GM11168 (cell line): ENCODE data around the gene YAP1.

ENCODE experiments used
- in situ Hi-C: fragments of 300-500 bp; cut with MboI; formaldehyde crosslinking; loops from one replicate; pipeline ENCODE4 v1.12.0; 2022; ENCODE audit warnings: low sequenced_read_pairs; ENCODE audit not compliant: unreplicated experiment

Gene YAP1

DNA sequence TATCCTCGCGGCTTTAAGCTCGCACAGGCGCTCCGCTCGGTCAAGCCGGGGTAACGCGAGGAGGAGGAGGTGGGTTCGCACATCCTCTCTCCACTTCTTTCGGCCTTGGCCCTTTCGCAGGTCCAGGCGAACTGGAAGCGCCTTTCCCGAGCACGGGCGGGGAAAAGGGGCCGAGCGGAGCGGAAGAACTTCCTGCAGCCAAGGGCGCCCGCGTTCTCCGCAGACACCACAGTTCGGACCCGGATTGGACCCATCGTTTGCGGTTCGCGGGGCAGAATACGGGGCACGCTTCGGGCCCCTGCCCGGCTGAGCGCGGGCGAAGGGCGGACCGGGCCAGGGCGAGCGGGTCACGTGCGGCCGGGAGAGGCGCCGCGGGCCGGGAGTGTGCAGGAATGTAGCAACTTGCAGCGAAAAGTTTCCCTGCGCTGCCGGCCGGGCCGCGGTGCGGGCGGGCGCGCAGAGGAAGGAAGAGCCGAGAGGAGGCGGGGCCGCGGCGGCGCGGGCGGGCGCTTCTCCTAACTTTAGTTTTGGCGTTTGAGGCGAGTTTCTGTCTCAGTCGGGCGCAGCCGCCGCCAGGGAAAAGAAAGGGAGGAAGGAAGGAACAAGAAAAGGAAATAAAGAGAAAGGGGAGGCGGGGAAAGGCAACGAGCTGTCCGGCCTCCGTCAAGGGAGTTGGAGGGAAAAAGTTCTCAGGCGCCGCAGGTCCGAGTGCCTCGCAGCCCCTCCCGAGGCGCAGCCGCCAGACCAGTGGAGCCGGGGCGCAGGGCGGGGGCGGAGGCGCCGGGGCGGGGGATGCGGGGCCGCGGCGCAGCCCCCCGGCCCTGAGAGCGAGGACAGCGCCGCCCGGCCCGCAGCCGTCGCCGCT lies at the start of gene YAP1:
TSS of gene YAP1 (plus strand) at position 552 of the 865 bp plus-strand sequence. CDS start 402 bp downstream, outside the sequence.
- in situ Hi-C loops, result no loop called here

DNA sequence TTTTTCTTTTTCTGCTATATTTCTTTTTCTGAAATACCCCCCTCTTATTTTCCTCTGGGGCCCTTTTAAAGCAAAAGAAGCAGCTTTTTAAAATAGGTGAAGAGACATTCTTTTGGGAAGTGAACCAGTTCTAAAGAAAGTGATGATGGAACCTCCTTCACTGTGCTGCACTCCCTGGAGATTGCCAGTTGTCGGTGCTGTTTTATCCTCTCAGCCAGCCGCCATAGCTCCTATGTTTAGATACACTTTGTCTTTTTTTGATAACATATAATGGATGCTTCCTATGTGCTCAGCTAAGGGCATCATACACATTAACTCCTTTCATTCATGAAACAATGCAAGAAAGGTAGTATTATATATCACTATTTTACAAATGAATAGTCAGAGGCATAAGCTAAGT lies 49.0 kb upstream of the YAP1 start:
- in situ Hi-C loops, result no loop called here

DNA sequence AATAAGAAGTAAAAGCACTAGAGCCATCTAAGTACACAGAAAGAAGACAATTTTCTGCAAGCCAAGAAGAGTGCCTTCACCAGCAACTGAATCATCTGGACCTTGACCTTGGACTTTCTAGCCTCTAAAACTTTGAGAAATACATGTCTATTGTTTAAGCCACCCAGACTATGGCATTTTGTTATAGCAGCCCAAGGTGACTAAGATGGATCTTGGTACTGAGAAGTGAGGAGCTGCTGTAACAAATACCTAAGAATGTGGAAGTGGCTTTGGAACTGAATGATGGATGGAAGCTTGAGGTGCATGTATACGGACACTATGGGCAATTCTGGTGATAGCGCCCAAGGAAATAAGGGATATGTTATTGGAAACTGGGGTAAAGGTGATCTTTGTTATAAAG lies 48.1 kb upstream of the YAP1 start:
- in situ Hi-C loops, result no loop called here

DNA sequence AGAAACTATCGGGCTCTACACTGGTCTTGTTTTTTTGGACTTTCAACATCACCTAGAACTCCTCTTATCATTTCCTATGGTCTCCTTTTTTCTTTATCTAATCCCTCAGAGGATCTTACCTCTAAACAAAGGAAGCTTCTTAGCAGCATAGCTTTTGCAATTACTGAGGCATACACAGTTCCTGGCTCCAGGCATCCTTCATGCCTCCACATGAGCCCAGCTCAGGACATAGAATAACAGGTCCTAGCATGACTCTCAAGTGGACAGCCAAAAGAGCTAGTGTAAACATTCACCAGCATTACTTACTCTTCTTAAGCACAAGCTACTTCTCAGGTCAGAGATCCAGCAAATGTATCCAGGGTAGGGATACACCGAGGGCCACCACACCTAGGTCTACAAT lies 45.9 kb upstream of the YAP1 start:
- in situ Hi-C loops, result no loop called here

DNA sequence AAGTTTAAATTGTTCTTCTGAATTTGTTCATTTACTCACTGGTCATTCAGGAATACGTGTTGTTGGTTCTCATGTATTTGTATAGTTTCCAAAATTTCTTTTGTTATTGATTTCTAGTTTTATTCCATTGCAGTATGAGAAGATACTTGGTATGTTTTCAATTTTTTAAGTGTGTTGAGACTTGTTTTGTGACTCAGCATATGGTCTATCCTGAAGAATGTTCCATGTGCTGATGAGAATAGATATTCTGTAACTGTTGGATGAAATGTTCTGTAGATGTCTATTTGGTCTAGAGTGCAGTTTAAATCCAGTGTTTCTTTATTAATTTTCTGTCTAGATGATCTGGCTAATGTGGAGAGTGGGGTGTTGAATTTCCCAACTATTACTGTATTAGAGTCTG lies 39.5 kb upstream of the YAP1 start:
- in situ Hi-C loops, result no loop called here

DNA sequence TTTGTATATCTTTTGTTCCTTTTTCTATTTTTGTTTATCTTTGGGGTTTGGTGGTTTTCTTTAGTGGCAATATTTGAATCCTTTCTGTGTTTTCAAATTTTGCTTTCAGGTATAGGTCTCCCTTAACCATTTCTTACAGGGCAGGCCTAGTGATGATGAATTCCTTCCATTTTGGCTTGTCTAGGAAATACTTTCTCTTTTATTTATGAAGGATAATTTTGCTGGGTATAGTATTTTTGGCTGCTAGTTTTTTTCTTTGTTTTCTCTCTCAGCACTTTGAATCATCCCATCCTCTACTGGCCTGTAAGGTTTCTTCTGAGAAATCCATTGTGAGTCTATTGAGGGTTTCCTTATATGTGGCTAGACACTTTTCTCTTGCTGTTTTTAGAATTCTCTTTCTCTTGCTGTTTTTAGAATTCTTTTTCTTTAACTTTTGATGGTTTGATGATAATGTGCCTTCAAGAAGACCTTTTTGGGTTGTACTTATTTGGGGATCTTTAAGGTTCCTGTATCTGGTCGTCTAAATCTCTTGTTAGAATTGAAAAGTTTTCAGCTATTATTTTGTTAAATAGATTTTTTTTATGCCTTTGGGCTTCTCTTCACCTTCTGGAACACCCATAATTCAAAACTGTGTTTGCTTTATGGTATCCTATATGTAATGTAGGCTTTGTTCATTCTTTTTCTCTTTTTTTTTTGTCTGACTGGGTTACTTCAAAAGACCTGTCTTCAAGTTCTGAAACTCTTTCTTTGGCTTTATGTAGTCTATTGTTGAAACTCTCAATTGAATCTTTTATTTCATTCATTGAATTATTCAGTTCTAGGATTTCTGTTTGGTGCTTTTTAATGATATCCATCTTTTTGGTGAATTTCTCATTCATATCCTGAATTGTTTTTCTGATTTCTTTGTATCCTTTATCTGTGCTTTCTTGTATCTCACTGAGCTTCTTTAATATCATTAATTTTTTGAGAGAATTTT lies 38.5 kb upstream of the YAP1 start:
- in situ Hi-C loops, result no loop called here

DNA sequence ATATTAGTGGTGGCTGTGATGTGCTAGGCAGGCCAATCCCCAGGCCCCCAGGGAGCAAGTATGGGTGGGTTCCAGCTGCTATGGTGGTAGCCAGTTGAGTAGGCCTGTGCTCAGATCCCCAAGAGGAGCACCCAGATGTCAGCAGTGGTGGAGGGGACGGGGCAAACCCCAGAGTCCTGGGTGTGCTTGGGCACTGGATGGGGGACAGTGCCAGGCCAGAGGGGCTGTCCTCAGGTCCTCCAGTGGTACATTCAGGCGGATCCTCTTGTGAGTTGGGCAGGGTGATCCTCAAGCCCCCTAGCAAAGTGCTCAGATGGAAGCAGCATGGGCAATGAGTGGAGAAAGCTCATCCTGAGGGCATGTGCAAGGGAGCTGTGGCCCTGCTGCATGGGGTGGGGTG lies 37.0 kb upstream of the YAP1 start:
- in situ Hi-C loops, result no loop called here

DNA sequence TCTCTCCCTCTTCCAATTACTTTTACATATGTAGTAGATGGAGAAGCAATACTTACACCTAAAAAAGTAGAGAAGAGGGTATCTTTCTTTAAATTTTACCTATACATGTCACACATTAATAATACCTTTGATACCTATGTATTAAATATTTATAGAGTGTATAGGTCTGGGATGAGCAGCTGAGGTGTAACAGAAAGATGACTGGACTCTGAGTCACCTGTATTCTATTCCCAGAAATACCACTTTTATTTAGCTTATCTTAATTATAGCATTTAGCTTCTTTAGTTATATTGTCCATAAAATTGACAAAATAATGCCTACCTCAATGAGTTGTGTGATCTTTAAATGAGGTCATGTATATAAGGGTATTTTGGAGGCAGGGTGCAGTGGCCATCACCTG lies 30.6 kb upstream of the YAP1 start:
- in situ Hi-C loops, result no loop called here

DNA sequence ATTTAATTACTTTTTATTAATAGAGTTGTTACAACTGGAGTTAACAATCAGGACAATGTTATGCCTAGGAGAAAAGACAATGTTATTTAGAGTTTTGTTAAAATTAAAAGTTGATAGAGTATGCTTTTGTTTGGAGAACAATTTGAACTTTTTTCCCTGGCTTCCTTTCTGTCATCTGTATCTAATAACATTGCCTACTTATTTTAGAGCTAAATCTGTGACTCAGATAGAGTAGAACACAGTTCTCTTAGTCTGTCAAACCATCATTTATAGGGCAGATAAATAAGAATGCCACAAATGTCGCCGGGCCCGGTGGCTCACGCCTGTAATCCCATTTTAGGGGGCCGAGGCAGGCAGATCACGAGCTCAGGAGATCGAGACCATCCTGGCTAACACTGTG lies 28.9 kb upstream of the YAP1 start:
- in situ Hi-C loops, result no loop called here

DNA sequence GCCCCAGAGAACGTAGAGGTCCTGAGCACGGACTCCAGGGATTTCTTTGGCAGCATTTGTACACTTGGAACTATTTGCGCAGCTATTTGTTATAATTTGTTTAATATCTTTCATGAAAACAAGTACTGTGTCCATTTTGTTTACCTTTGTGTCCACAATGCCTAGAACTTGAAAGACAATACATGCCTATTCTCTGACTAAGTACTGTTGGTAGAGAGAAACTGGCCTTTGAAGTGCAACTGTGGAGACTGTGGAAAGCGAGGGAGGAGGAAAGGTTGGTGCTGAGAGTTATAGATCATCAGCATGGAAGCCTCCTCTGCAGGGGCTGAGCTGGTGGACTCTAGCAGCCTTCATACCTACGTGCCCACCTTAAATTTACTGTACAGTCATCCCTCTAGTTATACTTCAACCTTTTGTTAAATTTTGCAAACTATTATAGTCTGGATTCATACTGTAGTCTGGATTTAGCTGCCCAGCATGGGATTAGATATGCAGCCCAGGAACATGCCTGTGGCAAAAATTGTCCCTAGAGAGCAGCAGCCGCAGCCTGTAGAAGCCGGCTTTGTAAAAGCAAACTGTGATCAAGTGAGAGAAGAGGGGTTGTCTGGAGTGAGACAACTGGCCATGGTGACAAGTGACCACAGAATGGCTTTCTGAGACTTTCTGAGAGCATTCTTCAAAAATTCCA lies 24.2 kb upstream of the YAP1 start:
- in situ Hi-C loops, result no loop called here

DNA sequence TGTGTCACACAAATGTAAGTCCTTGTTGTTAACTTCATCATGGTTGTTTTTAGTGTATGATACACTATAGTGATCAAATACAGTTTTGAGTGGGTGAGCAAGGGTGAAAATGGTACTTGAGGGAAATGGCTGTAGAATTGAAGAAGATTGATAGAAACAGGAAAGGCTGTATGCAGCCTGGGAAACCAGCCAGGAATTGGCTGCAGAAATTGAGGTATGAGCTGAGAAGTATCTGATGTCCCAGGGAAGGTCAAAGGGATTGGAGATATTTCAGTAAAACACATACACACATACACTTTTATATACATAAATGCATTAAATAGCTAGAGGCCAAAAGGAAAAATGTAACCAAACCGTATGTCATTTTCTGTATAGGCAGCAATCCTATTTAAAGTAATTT lies 13.1 kb upstream of the YAP1 start:
- in situ Hi-C loops, result no loop called here

DNA sequence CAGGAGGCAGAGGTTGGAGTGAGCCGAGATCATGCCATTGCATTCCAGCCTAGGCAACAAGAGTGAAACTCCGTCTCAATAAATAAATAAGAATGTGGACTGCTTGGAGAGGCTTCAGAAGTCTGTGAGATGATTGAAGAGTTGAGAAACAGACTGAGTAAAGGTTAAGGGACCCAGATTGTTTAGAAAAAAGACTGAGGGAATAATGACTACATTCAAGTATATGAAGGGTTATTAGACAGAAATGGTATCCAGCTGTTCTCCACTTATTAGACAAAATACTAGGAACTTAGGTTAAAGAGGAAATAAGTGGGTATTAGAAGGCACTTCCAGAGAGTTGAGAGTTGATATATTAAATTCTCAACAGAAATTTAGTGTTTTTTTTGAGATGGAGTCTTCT lies 10.5 kb upstream of the YAP1 start:
- in situ Hi-C loops, result no loop called here

DNA sequence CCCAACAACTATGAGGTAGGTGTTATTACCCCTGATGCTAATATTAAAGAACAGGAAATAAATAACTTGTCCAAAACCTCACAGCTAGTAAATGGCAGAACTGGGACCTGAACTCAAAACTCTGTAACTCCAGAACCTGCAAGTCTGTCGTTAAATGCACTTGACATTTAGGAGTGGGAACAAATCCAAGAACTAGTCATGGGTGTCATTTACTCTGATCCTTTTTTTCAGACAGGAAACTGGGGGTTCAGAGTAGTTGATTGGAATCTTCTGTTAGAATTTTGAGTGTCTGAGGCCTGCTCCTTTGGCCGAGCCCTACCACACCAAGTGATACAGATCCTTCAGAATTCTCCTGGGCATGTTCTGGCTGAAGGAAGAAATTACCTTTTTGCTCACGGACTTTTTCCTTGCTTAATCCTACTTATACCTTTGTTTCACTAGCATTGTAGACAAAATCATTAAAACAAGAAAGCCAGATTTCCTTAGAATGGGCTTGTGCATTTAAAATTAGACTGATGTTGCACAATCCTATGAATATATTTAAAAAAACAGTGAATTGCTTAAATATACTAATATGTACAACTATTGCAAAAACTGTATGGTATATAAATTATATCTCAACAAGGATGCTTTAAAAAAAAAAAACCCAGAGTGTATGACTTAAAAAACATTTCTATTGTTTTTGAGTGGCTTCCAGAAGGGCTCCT lies 1.4 kb upstream of the YAP1 start:
- in situ Hi-C loops, result no loop called here

DNA sequence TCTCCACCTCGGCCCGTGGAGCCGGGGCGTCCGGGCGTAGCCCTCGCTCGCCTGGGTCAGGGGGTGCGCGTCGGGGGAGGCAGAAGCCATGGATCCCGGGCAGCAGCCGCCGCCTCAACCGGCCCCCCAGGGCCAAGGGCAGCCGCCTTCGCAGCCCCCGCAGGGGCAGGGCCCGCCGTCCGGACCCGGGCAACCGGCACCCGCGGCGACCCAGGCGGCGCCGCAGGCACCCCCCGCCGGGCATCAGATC lies 439 bp downstream of the YAP1 start:
- in situ Hi-C loops, result no loop called here

DNA sequence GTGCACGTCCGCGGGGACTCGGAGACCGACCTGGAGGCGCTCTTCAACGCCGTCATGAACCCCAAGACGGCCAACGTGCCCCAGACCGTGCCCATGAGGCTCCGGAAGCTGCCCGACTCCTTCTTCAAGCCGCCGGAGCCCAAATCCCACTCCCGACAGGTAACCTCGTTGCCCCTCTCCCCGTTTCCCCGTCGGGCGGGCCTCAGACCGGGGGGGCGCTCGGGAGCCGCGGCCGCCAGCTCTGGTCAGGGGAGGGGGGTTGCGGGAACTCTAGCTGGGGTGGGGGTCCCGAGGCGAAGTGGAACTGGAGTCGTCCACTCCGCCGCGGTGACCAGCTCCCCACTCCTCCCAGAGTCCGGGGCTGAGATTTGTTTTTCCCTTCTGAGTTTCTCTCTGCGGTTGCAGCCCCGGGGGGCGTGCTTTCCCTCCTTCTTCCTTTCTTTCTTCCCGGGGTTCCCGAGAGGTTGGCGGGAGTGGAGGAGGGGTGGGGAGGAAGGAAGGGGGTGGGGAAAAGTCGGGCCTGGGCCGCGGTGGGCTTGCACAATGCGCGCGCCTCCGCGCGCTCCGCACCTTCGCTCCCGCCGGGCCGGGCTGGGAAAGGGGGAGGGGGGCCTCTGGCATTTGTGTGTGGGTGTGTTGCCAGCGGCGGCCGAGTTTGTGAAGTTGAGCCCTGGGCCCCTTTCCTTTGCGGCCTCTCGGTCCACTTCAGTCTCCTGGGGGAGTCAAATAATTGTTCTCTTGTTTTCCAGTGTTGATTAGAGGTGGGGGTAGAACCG lies 952 bp downstream of the YAP1 start:
- in situ Hi-C loops, result no loop called here

DNA sequence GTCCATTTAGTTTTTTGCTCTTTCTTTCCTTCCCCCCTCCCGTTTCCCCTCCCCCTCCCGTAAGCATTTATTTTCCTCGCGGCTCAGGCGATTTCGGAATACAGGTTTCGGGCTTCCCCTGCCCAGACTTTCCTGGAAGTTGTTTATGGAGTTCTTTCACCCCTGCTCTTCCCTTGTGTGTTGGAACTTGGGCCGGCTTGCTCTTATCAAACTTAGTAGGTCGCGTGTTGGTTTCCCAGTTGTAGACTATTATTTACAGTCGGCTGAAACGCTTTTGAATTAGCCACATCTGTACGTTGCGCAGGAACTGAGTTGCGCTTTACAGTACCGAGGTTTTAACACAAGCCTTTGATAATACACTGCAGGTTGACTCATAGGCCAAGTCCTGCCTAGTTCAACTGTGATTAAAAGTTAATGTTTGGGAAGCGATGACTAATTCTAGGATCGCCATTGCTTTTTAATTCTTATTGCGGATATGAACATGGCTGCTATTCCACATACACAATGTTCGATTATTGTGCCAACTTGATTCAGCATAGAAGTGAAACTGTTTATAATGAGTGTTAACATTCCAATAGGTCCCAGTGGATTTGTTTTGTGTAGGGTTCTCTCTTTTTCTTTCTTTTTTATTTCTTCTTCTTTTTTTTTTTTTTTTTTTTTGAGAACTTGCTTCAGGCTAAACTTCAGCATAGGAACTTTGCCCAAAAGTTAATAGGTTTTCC lies 1.7 kb downstream of the YAP1 start:
- in situ Hi-C loops, result no loop called here

DNA sequence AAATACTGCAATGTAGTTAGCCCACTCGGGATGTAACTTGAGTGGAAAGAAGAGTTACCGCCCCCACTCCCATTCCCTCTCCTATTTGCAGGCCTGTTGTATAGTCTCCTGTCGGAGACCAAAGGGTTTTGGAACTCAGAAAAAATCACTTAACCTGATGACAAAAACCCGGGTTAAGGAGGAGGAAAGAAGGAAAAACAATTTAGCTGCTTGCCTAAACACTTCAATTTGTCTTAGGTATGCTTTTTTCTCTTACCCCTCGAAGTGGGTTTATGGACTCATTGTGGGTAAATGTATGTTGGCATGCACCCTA lies 2.2 kb downstream of the YAP1 start:
- in situ Hi-C loops, result no loop called here

DNA sequence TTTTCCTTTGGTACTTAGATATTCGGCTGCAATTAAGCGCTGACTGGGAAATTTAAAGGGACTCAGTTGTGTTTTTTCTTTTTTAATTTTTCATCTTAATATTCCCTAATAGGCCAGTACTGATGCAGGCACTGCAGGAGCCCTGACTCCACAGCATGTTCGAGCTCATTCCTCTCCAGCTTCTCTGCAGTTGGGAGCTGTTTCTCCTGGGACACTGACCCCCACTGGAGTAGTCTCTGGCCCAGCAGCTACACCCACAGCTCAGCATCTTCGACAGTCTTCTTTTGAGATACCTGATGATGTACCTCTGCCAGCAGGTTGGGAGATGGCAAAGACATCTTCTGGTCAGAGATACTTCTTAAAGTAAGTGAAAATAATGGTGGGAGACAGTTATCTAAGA lies 3.8 kb downstream of the YAP1 start:
- in situ Hi-C loops, result no loop called here

DNA sequence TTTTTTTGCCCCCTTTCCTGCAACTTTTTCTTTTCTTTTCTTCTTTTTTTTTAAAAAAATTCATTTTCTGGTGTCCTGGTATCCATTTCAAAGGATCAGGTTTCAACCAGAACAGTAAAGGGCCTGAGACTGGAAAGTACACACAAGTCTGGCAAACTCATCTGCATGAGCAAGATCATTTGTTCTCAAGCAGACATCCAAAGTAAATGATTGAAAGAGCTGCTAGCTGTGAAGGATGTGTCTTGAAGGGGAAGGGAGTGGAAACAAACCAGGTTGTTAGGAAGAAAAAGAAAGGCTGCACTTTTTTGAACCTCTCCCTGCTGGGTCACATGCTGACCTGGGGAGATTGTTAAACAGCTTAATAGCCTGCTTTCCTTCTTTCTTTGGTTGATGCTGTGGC lies 5.3 kb downstream of the YAP1 start:
- in situ Hi-C loops, result no loop called here
